NOMO-1 treated with DMSO at 0.1 percent for 48 hours (cell line): ENCODE results near the gene ZNF491.
A peak's percentile ranks its signal among the peaks of the same experiment; 100 is the strongest.
"Not testable (repeated sequence)": the region's sequence is repeated elsewhere in the genome, so short reads cannot be mapped to it uniquely, and the experiment has no call there.

Experiments
- DNase-seq: peaks from one replicate; lab custom pipeline; 2025; ENCODE audit not compliant: unreplicated experiment; lab: John Stamatoyannopoulos, UW

The ZNF491 gene

GRCh38 chr19:11798391-11799330, at the start of gene ZNF491:
TSS of gene ZNF491 (plus strand) at chr19:11798523. CDS start at chr19:11805954, 7,431 bp downstream.
- peak; percentile 60 for DNase-seq

DNA sequence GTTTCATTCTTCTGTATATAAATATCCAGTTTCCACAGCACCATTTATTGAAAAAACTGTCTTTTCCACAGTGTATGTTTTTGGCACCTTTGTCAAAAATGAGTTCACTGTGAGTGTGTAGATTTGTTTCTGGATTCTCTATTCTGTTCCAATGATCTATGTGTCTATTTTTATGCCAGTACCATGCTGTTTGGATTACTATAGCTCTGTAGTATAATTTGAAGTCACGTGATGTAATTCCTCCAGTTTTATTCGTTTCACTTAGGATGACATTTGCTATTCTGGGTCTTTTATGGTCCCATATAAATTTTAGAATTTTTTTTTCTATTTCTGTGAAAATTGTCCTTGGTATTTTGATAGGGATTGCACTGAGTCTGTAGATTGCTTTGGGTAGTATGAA, 48.6 kb upstream of the ZNF491 start:
- DNase-seq, result no peak

DNA sequence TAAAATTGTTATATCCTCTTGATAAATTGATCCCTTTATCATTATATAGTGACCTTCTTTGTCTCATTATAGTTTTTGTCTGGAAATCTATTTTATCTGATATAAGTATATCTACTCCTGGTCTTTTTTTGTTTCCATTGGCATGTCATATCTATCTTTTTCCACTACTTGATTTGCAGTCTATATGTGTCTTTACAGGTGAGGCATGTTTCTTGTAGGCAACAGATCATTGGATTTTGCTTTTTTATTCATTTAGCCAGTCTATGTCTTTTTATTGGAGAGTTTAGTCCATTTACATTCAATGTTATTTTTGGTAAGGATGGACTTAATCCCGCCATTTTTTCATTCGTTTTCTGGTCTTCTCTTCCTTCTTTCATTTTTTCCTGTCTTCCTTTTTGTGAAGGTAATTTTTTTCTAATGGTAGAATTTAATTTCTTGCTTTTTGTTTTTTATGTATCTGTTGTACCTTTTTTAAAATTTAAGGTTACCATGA, 46.0 kb upstream of the ZNF491 start:
- DNase-seq, result no peak

GRCh38 chr19:11754663-11755062, 43.7 kb upstream of the ZNF491 start:
- no peak for DNase-seq

DNA sequence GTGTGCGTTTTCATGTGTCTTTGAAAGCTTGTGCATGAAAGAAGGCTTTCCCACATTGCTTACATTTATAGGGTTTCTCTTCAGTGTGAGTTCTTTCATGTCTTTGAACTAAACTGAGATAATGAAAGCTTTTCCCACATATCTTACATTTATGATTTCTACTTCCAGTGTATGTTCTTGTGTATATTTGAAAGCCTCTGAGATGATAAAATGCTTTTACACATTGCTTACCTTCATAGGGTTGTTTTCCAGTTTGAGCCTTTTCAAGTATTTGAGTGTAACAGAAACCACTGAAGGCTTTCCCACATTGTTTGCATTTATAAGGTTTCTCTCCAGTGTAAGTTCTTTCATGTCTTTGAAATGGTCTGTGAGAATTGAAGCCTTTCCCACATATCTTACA, 41.4 kb upstream of the ZNF491 start:
- DNase-seq, result no peak

- no peak for DNase-seq
These were observed 38.5 kb upstream of the ZNF491 start for GRCh38 chr19:11759805-11760204.

DNA sequence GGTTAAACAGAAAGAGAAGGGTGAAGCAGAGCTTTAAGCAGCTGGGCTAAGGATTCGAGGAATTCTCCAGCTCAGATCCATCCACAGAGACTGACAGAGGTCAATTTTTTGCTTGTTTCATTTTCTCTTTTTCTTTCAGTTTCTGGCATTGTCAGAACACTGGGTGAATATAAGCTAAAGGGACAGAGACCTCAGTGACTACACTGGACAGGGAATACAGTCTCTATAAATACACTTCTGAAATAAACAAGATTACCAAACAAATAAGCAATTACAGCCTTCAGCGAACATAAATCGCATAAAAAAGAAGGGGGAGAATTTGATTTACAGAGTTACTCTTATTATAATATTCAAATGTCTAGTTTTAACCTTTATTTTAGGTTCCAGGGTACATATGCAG, 35.2 kb upstream of the ZNF491 start:
- no peak for DNase-seq

- no peak for DNase-seq
These were observed 34.7 kb upstream of the ZNF491 start for GRCh38 chr19:11763611-11764010.

DNA sequence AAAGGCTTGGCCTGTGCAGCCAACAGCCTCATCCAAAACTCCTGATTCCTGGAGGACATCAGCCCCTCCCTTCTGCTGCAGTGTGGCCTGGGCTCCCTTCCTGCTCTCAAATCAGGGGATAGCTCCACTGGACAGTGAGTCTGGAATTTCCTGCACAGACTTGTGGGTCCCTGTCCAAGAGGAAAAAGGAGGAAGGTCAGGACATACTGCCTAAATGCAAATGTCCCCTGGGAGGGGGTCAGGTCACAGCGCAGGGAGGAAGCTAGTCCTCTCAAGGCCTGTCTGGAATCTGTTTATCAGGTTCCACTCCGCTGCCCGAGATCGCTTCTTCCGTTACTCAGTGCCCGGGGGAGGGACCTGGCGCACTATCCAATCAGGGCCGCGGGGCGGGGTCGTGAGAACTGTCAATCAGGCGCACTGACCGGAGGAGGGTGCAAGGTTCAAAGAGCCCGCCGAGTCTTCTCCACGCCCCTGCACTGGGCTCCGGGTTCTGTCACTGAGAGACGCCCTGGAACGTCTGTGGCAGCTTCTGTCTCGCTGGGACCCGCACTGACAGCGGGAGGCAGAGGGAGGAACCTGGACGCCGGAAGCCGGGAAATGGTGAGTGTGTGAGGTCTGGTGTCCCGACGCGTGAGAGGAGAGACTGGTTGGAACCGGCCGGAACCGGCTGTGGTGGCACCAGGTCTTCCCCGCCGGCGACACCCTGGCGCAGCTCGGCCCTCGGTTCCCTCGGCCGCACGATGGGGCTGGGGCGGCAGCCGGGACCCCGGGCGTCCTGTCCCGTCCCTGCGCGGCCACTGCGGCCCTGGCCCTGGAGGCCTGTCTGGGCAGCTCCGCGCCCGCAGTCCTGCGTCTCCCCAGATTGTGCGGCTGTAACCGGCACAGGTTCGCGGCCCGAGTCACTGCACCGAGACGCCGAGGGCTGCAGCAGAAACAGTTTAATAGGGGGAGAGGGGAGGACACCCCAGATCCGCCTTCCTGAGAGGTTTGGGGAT, 31.4 kb upstream of the ZNF491 start, which contains the start of gene ZNF441:
Gene ZNF441, plus strand, starts transcription at position 404 of the 995 bp plus-strand sequence. Its CDS starts 194 bp downstream, at position 598.
- peak; percentile 92 for DNase-seq

DNA sequence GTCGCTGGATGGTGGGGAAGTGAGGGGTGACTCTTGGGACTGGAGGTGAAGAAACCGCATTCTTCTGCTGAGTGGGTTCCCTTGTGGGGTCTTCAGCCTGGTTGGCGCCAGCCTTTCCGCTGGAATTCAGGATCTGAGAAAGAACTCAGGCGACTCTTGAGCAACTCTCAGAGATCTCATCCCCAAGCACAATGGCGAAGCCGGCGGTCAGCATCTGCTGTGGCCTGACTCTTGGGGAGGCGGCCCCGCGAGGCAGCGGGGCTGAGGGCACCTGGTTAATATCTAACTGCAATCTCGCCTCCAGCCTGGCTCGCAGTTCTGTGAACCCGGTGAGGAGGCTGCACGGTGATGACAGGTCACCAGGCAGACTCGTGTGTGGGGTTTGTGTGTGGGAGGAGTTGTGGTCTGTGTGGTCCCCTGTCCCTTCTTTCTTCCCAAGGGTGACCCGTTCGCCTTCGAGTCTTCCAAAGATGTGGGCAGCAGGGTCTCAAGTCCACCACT, 30.6 kb upstream of the ZNF491 start:
- DNase-seq, result peak; percentile 3

GRCh38 chr19:11769995-11770394, 28.3 kb upstream of the ZNF491 start:
- no peak for DNase-seq

- not testable (repeated sequence) for DNase-seq
These were observed 26.8 kb upstream of the ZNF491 start for GRCh38 chr19:11771520-11771919.

DNA sequence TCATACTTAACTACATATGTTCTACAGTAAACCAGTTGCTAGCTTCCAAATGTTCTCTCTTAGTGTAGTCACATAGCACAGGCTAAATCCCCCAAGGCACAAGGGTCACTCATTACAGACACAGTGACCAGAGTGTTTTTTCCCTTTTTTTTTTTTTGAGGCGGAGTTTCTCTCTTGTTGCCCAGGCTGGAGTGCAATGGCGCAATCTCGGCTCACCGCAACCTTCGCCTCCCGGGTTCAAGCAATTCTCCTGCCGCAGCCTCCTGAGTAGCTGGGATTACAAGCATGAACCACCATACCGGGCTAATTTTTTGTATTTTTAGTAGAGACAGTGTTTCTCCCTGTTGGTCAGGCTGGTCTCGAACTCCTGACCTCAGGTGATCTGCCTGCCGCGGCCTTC, 21.7 kb upstream of the ZNF491 start:
- DNase-seq, result not testable (repeated sequence)

DNA sequence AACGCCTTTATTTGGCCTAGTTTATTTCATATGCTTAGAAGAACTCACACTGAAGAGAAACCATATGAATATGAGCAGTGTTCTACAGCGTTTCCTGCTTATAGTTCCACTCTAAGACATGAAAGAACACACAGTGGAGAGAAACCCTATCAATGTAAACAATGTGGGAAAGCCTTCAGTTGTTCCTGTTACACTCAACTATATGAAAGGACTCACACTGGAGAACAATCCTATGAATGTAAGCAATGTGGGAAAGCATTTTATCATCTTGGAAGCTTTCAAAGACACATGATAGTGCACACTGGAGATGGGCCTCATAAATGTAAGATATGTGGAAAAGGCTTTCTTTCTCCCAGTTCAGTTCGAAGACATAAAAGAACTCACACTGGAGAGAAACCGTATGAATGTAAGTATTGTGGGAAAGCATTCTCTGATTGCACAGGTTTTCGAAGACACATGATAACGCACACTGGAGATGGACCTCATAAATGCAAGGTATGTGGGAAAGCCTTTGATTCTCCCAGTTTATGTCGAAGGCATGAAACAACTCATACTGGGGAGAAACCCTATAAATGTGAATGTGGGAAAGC, 17.8 kb upstream of the ZNF491 start:
- no peak for DNase-seq

- no peak for DNase-seq
These were observed 16.8 kb upstream of the ZNF491 start for GRCh38 chr19:11781295-11782057.

- DNase-seq, result no peak
These were observed 14.6 kb upstream of the ZNF491 start for GRCh38 chr19:11783767-11784166.

- no peak for DNase-seq
These were observed 14.0 kb upstream of the ZNF491 start for GRCh38 chr19:11784356-11784755.

GRCh38 chr19:11787536-11787935, 10.8 kb upstream of the ZNF491 start:
- DNase-seq, result no peak

DNA sequence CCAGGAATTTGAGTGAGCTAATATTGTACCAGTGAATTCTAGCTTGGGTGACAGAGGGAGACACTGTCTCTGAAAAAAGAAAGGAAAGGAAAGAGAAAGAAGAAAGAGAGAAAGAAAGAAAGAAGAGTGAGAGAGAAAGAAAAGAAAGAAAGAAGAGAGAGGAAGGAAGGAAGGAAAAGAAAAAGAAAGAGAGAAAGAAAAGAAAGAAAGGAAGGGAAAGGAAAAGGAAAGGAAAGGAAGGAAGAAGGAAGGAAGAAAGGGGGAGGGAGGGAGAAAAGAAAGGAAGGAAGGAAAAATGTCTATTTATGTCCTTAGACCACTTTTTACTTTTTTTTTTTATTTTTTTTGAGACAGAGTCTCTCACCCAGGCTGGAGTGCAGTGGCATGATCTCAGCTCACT, 5.4 kb upstream of the ZNF491 start:
- no peak for DNase-seq

DNA sequence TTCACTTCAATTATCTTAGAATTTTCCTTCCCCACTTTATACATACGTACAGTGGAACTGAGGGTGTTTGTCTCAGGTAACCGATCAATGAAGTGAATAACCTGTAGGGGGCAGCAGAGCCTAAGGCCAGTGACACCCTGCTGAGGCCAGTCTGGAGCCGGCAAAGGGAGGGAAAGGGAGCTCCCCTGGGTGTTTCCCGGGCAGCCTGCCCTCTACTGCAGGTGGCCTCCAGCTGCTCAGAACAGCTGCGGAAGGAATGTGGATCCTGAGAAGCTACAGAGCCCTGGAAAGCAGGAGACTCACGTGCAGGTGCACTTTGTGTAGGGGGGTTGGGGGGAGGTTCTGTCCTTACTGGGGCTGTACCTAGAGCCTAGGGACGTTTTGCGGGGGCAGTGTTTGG, 832 bp upstream of the ZNF491 start:
- DNase-seq, result peak; percentile 75
